ENCODE results near the gene SULT2B1. TPM values are rescaled to one million over a fixed set of nuclear protein-coding genes. Genes with fewer than 3 reads are reported as not detected.
"Not testable (repeated sequence)": the region's sequence is repeated elsewhere in the genome, so short reads cannot be mapped to it uniquely, and the experiment has no call there.

The SULT2B1 gene
- total RNA-seq, 4 donors from 2014 or later = not detected

- Histone ChIP-seq H3K4me1 (no peaks in the 10 kb centered on the region), H3K36me3 (no peaks in the 10 kb centered on the region), H3K9me3 (peaks cover 0 to 49% (median 8%) of the 10 kb centered on the region in 4 donors), H3K27ac (no peak overlapping the region), H3K4me3 (no peak overlapping the region), H3K27me3 (peaks cover 0 to 16% of the 10 kb centered on the region in 2 donors)
- no peak for DNase-seq (ENCODE audit: low spot score in 2 of 2)
- no peak for TF ChIP-seq CTCF (IDR thresholded peaks at IDR 0.05)
- no peak for TF ChIP-seq EP300 (IDR thresholded peaks at IDR 0.05)
- no peak for TF ChIP-seq POLR2A (IDR thresholded peaks at IDR 0.05)
- whole genome bisulfite sequencing, 2 donors = 38 to 48% methylated on average over 20 of the region's 20 CpGs
Measured at GRCh38 chr19:48530066-48530720, 21.8 kb upstream of the SULT2B1 start.

GRCh38 chr19:48530770-48531169 lies 21.2 kb upstream of the SULT2B1 start:
- peaks cover 0 to 43% (median 8%) of the 10 kb centered on the region in 4 donors for H3K9me3 ChIP-seq
- peaks cover 0 to 16% of the 10 kb centered on the region in 2 donors for H3K27me3 ChIP-seq
- DNase-seq (ENCODE audit: low spot score in 2 of 2) = no peak
- WGBS, 2 donors = 61 to 67% methylated on average over 6 of the region's 6 CpGs
- TF ChIP-seq POLR2A (IDR thresholded peaks at IDR 0.05) (no peak), EP300 (IDR thresholded peaks at IDR 0.05) (no peak), CTCF (IDR thresholded peaks at IDR 0.05) (no peak)
- H3K4me3 ChIP-seq = no peak overlapping the region
- H3K4me1 ChIP-seq = no peaks in the 10 kb centered on the region
- H3K36me3 ChIP-seq = no peaks in the 10 kb centered on the region
- H3K27ac ChIP-seq = no peak overlapping the region

GRCh38 chr19:48533770-48534169 lies 18.2 kb upstream of the SULT2B1 start:
- WGBS, 2 donors = 67 to 72% methylated on average over 10 of the region's 10 CpGs
- no peak for DNase-seq (ENCODE audit: low spot score in 2 of 2)
- H3K27ac ChIP-seq = no peak overlapping the region
- peaks cover 0 to 13% (median 4%) of the 10 kb centered on the region in 4 donors for H3K9me3 ChIP-seq
- no peak overlapping the region for H3K4me3 ChIP-seq
- H3K4me1 ChIP-seq = no peaks in the 10 kb centered on the region
- TF ChIP-seq POLR2A (IDR thresholded peaks at IDR 0.05) (no peak), CTCF (IDR thresholded peaks at IDR 0.05) (no peak), EP300 (IDR thresholded peaks at IDR 0.05) (no peak)
- no peaks in the 10 kb centered on the region for H3K36me3 ChIP-seq
- H3K27me3 ChIP-seq = peaks cover 0 to 18% of the 10 kb centered on the region in 2 donors

GRCh38 chr19:48537541-48537940 lies 14.4 kb upstream of the SULT2B1 start:
- H3K4me3 ChIP-seq = no peak overlapping the region
- no peaks in the 10 kb centered on the region for H3K4me1 ChIP-seq
- no peaks in the 10 kb centered on the region for H3K9me3 ChIP-seq
- DNase-seq (ENCODE audit: low spot score in 2 of 2) = no peak
- 78 to 82% methylated on average over 7 of the region's 7 CpGs for WGBS, 2 donors
- H3K27ac ChIP-seq = no peak overlapping the region
- no peaks in the 10 kb centered on the region for H3K36me3 ChIP-seq
- peaks cover 0 to 3% of the 10 kb centered on the region in 2 donors for H3K27me3 ChIP-seq
- TF ChIP-seq EP300 (IDR thresholded peaks at IDR 0.05) (no peak), CTCF (IDR thresholded peaks at IDR 0.05) (no peak), POLR2A (IDR thresholded peaks at IDR 0.05) (no peak)

DNA sequence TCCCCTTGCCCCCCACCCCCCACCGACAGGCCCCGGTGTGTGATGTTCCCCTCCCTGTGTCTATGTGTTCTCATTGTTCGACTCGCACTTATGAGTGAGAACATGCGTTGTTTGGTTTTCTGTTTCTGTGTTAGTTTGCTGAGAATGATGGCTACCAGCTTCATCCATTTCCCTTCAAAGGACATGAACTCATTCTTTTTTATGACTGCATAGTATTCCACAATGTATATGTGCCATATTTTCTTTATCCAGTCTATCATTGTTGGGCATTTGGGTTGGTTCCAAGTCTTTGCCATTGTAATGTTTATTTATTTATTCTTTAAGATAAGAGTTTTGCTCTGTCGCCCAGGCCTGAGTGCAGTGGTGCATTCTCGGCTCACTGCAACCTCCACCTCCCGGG lies 13.9 kb upstream of the SULT2B1 start:
- WGBS, 2 donors = 89 to 95% methylated on average over 8 of the region's 8 CpGs
- not testable (repeated sequence) for H3K27me3 ChIP-seq; H3K4me3 ChIP-seq; H3K4me1 ChIP-seq; H3K36me3 ChIP-seq; H3K27ac ChIP-seq; H3K9me3 ChIP-seq; DNase-seq (ENCODE audit: low spot score in 2 of 2)
